ENCODE data around the gene PTPRN2. TPM values are rescaled to one million over a fixed set of nuclear protein-coding genes. Genes with fewer than 3 reads are reported as not detected.

PTPRN2 gene
- total and polyA plus RNA-seq, 9 of the 15 experiments (the other 6 are each of a cell fraction or from before 2014, with no cell fraction given) = not detected

- TF ChIP-seq, protein P1, sequence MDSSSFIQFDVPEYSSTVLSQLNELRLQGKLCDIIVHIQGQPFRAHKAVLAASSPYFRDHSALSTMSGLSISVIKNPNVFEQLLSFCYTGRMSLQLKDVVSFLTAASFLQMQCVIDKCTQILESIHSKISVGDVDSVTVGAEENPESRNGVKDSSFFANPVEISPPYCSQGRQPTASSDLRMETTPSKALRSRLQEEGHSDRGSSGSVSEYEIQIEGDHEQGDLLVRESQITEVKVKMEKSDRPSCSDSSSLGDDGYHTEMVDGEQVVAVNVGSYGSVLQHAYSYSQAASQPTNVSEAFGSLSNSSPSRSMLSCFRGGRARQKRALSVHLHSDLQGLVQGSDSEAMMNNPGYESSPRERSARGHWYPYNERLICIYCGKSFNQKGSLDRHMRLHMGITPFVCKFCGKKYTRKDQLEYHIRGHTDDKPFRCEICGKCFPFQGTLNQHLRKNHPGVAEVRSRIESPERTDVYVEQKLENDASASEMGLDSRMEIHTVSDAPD (CRISPR knock-in tag; IDR thresholded peaks at IDR 0.05) = no peak
These were observed 768.7 kb downstream of the PTPRN2 start (continued) for GRCh38 chr7:157818701-157819454.

DNA sequence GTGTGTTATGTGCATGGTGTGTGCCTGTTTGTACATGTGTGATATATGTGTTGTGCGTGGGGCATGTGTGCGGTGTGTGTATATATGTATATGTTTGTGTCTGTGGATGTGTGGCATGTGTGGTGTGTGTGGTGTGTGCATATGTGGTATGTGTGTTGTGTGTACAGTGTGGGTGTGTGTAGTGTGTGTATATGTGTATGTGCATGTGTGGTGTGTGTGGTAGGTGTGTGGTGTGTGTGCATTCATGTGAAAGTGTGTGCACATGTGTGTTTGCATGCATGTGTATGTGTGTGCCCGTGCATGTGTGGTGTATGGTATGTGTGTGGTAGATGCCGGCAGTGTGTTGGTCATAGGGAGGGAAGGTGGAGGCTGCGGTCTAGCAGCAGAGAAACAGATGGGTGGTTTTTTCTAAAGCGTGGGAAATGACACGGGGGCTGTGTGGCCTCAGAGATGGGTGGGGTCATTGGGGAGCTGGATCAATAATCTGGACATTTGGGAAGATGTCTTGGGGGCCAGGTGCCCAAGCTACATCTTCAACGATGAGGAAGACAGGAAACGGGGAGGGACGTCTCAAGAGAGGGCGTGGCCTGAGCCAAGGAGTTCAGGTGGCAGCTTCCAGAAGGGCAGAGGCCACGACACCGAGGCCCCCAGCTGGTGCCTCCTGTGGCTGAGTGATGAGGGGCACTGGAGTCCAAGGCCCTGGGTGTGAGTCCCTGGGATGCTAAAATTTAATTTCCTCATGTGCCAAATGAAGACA is 769.5 kb downstream of the PTPRN2 start:
- DNase-seq (ENCODE audit: extremely low read depth in 1 of 4, low spot score in 3 of 4) (no peak), FAIRE-seq (no peak), ATAC-seq (no peak)
- no peak overlapping the region for H3K4me3 ChIP-seq
- intact Hi-C loops (cut with micrococcal nuclease) (no loop called here), in situ Hi-C loops (cut with MboI) (no loop called here)
- H3K36me3 ChIP-seq (ENCODE audit: control insufficient read depth, insufficient read depth, low read length) = no peaks in the 10 kb centered on the region
- POLR2A ChIA-PET = interaction anchor here (1.2 kb wide), 1 partner anchor 14 kb away, joined by 3 read pairs; no protein-coding TSS in a partner anchor
- no TSS peak for BruUV-seq (replicated peaks)
- H3K4me2 ChIP-seq (ENCODE audit: insufficient read depth, low read length) = no peak overlapping the region
- WGBS (ENCODE audit: insufficient coverage, low coverage, missing lambda C conversion rate) = 10% methylated on average over 13 of the region's 13 CpGs
- no peak overlapping the region for H3K9ac ChIP-seq (ENCODE audit: insufficient read depth in 1 of 2, low read depth in 2 of 2, low read length in 2 of 2)
- H2AFZ ChIP-seq (ENCODE audit: low read depth, low read length) = no peak overlapping the region
- peaks cover 0 to 13% of the 10 kb centered on the region in 2 experiments; a peak in 1 of 5 replicates for H3K4me1 ChIP-seq (replicated peaks in 1 of 2; ENCODE audit: control insufficient read depth in 2 of 2, insufficient read depth in 2 of 2, low read length in 2 of 2)
- no peaks in the 10 kb centered on the region for H3K79me2 ChIP-seq (ENCODE audit: control insufficient read depth, insufficient read depth, low read length)
- H3K27me3 ChIP-seq (ENCODE audit: control insufficient read depth in 2 of 2, insufficient read depth in 2 of 2, low read length in 2 of 2) = peaks cover 4 to 48% of the 10 kb centered on the region in 2 experiments; a peak in 4 of 5 replicates
- H3K9me1 ChIP-seq (ENCODE audit: control insufficient read depth, insufficient read depth, low read length) = no peaks in the 10 kb centered on the region
- H3K27ac ChIP-seq (ENCODE audit: extremely low read depth, low read depth, low read length) = no peak overlapping the region
- H4K20me1 ChIP-seq (replicated peaks; ENCODE audit: control insufficient read depth, insufficient read depth, low read length) = peaks cover 1% of the 10 kb centered on the region; the same call in 1 of the 2 replicates
- CTCF ChIA-PET (ENCODE audit: low intra/inter-chr PET ratio) = no interaction called here
- no peaks in the 10 kb centered on the region; the same call in 1 of the 2 replicates for H3K9me3 ChIP-seq (replicated peaks; ENCODE audit: control insufficient read depth, insufficient read depth, low read depth, low read length)
- TF ChIP-seq DLX4 (CRISPR knock-in tag; IDR thresholded peaks at IDR 0.05) = no peak
- TF ChIP-seq MAX (CRISPR knock-in tag; IDR thresholded peaks at IDR 0.05) = 0 out of 2 replicates have a peak, but pooled peaks have one; percentile 18
- TF ChIP-seq ARID2 (IDR thresholded peaks at IDR 0.05) = 0 out of 2 replicates have a peak, but pooled peaks have one; percentile 38
- no peak for TF ChIP-seq CTCF (IDR thresholded peaks at IDR 0.05 in 2 of 3, conservative IDR thresholded peaks at IDR 0.05 in 1 of 3; ENCODE audit: insufficient read depth in 2 of 3, low read depth in 1 of 3, low read length in 3 of 3)
- no peak for TF ChIP-seq SMAD3 (CRISPR knock-in tag; conservative IDR thresholded peaks at IDR 0.05)
- no peak for TF ChIP-seq TSC22D4 (tag; IDR thresholded peaks at IDR 0.05)
- no peak for TF ChIP-seq BRCA1 (IDR thresholded peaks at IDR 0.05)
- TF ChIP-seq BRCA1 (CRISPR knock-in tag; IDR thresholded peaks at IDR 0.05) = no peak
- TF ChIP-seq NELFE (IDR thresholded peaks at IDR 0.05; ENCODE audit: insufficient read depth, insufficient read length) = no peak
- TF ChIP-seq HDAC1 (IDR thresholded peaks at IDR 0.05) = 0 out of 4 replicates have a peak, but pooled peaks of 1 of the 2 experiments have one; percentile 17
- TF ChIP-seq HMGN3 (IDR thresholded peaks at IDR 0.05; ENCODE audit: borderline replicate concordance, extremely low read depth, insufficient read length, low read depth, low read length) = no peak
